ENCODE measurements around the gene PNMT.

Gene PNMT

DNA sequence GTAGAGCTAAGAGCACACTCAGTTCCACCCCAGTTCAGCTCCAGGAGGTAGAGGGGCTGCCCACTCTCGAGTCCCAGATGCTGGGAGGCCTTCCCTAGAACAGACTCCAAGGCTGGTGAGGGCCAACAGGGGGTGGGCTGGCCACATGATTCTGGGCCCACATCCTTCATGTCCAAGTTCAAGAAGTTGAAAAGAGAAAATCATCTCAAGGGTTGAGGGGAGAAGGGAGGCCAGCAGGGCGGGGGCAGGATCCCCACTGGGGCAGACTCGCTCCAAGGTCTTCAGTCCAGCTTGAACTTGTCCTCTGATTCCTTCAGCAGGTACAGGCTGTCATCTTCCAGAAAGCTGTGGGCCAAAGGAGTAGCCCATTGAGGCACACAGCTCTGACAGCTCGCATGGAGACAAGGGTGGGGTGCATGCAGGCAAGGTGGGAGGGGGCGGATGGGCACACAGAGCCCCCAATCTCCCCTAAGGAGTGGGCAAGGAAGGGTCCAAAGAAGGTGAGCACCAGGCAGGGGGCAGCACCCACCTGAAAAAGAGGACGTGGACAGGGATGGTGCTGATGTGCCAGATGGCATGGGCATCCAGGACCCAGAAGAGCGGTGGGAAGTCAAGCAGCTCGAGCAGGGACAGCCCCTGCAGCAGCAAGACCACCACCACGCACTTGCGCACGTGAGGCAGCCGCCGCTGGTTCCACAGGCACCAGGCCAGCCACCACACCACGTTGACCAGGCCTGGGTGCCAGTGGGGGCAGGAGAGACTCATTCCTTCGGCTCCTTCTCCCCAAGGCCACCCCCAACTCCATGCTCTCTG, 4.5 kb downstream of the PNMT start:
- no peaks in the 10 kb centered on the region for H3K36me3 ChIP-seq (ENCODE audit: insufficient read depth, low read length)
- no peak overlapping the region for H2AFZ ChIP-seq (ENCODE audit: low read length, unreplicated experiment)
- H3K27me3 ChIP-seq (ENCODE audit: insufficient read depth, low read length): peaks cover 9% of the 10 kb centered on the region; the same call in 1 of the 2 replicates
- H3K79me2 ChIP-seq (ENCODE audit: control insufficient read depth, insufficient read depth, low read length, unreplicated experiment): no peaks in the 10 kb centered on the region
- H3K4me1 ChIP-seq (ENCODE audit: control insufficient read depth, insufficient read depth, low read length, unreplicated experiment): peaks cover 4% of the 10 kb centered on the region
- H3K4me3 ChIP-seq (ENCODE audit: low read depth, low read length): no peak overlapping the region
- no peak overlapping the region for H3K27ac ChIP-seq (ENCODE audit: low read depth, low read length)

DNA sequence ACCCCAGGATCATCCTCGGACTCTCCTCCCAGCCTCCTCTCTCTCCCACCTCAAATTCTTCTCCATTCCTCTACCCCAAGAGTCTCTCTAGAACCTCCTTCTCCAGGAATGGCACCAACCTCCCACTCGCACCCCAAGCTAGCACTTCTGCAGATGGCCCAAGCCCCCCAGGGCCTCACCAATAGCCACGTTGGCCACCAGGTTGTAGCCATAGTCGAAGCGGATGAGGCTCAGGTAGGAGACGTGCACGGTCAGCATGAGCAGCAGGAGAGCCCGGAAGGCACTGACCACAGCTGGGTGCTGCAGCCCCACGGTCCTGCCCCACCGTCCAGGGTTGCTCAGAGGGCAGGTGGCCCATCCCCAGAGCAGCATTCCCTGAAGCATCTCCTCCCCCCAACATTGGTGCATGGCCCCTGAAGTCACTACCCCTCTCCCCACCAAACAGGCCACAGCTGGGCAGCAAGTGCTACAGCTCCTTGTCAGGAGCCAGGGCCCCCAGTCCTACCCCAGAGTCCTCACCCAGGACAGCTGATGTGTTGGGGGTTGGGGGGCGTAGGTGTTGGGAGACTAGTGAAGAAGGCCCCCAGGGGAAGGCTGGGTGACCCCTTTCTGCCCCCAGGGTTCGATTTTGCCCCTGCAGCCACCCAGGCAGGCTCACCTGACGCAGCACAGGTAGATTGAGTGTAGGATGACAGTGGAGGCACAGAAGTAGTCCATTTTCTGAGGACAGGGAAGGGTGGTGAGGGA, 5.3 kb downstream of the PNMT start:
- no peak overlapping the region for H2AFZ ChIP-seq (ENCODE audit: low read length, unreplicated experiment)
- H3K4me3 ChIP-seq (ENCODE audit: low read depth, low read length): no peak overlapping the region
- no peaks in the 10 kb centered on the region for H3K79me2 ChIP-seq (ENCODE audit: control insufficient read depth, insufficient read depth, low read length, unreplicated experiment)
- H3K27ac ChIP-seq (ENCODE audit: low read depth, low read length): no peak overlapping the region
- H3K27me3 ChIP-seq (ENCODE audit: insufficient read depth, low read length): peaks cover 8% of the 10 kb centered on the region; the same call in 1 of the 2 replicates
- H3K4me1 ChIP-seq (ENCODE audit: control insufficient read depth, insufficient read depth, low read length, unreplicated experiment): no peaks in the 10 kb centered on the region
- no peaks in the 10 kb centered on the region for H3K36me3 ChIP-seq (ENCODE audit: insufficient read depth, low read length)

DNA sequence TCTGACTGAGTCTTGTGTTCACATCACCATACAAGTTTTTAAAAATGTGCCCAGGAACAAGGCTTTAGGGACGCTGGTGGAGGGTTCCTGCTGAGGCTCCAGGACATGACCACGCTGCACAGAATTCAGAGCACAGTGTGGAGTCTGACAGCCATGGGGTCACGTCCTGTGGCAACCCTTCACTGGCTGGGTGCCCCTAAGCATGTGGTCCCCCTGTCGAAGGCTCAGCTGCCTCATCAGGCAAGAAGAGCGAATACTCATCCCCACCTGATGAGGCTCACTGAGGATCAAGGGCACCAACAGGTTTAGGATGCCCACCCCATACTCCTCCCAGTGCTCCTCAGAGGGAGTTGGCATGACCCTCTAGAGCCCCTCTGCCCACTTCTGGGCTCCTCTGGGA, 5.9 kb downstream of the PNMT start:
- H3K27me3 ChIP-seq (ENCODE audit: insufficient read depth, low read length): peaks cover 7% of the 10 kb centered on the region; the same call in 1 of the 2 replicates
- H3K79me2 ChIP-seq (ENCODE audit: control insufficient read depth, insufficient read depth, low read length, unreplicated experiment): no peaks in the 10 kb centered on the region
- H3K4me3 ChIP-seq (ENCODE audit: low read depth, low read length): no peak overlapping the region
- no peak overlapping the region for H3K27ac ChIP-seq (ENCODE audit: low read depth, low read length)
- no peaks in the 10 kb centered on the region for H3K4me1 ChIP-seq (ENCODE audit: control insufficient read depth, insufficient read depth, low read length, unreplicated experiment)
- no peaks in the 10 kb centered on the region for H3K36me3 ChIP-seq (ENCODE audit: insufficient read depth, low read length)
- H2AFZ ChIP-seq (ENCODE audit: low read length, unreplicated experiment): no peak overlapping the region

- no peaks in the 10 kb centered on the region for H3K4me1 ChIP-seq (ENCODE audit: control insufficient read depth, insufficient read depth, low read length, unreplicated experiment)
- H2AFZ ChIP-seq (ENCODE audit: low read length, unreplicated experiment): no peak overlapping the region
- H3K27ac ChIP-seq (ENCODE audit: low read depth, low read length): no peak overlapping the region
- no peaks in the 10 kb centered on the region for H3K79me2 ChIP-seq (ENCODE audit: control insufficient read depth, insufficient read depth, low read length, unreplicated experiment)
- H3K36me3 ChIP-seq (ENCODE audit: insufficient read depth, low read length): no peaks in the 10 kb centered on the region
- no peak overlapping the region for H3K4me3 ChIP-seq (ENCODE audit: low read depth, low read length)
- H3K27me3 ChIP-seq (ENCODE audit: insufficient read depth, low read length): 0 out of 2 replicates have a peak, but pooled peaks cover 3% of the 10 kb centered on the region
Measured at GRCh38 chr17:39674702-39675389, 6.6 kb downstream of the PNMT start.

DNA sequence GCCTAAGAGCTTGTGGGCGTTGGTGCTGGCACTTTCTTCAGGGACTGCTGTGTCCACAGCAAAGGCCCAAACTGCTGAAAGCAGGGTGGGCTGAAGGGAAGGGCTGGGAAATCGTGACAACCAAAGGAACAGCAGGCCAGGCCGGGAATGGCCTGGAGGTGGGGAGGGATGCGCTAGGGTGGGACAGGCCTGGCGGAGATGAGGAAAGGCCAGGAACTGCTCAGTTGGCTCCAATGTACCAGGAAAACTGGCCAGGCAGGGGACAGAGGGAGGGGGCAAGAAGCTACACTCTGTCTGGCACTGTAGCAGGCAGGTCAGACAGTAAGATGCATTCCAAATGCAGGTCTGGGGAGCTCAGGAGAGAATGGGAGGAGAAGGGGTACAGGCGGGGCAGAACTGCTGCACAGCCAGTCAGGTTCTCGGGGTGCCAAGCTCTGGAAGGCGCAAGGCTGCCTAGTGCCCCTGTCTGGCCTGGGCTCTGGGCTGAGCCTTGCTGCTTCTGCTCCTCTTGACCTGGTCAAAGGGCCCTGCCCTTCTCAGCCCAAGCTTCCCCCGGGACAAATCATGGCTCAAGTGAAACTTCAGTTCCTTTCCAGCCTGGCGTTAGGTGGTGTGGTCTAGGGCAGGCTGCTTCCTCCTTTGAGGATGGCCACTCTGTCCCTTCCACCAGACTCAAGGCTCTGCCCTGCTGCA, 7.3 kb downstream of the PNMT start:
- H3K79me2 ChIP-seq (ENCODE audit: control insufficient read depth, insufficient read depth, low read length, unreplicated experiment): no peaks in the 10 kb centered on the region
- H3K27ac ChIP-seq (ENCODE audit: low read depth, low read length): no peak overlapping the region
- H3K27me3 ChIP-seq (ENCODE audit: insufficient read depth, low read length): 0 out of 2 replicates have a peak, but pooled peaks cover 1% of the 10 kb centered on the region
- H2AFZ ChIP-seq (ENCODE audit: low read length, unreplicated experiment): no peak overlapping the region
- H3K36me3 ChIP-seq (ENCODE audit: insufficient read depth, low read length): no peaks in the 10 kb centered on the region
- H3K4me3 ChIP-seq (ENCODE audit: low read depth, low read length): no peak overlapping the region
- H3K4me1 ChIP-seq (ENCODE audit: control insufficient read depth, insufficient read depth, low read length, unreplicated experiment): no peaks in the 10 kb centered on the region

- Histone ChIP-seq H2AFZ (ENCODE audit: low read length, unreplicated experiment) (no peak overlapping the region), H3K27me3 (ENCODE audit: insufficient read depth, low read length) (no peaks in the 10 kb centered on the region), H3K4me3 (ENCODE audit: low read depth, low read length) (no peak overlapping the region), H3K27ac (ENCODE audit: low read depth, low read length) (no peak overlapping the region), H3K4me1 (ENCODE audit: control insufficient read depth, insufficient read depth, low read length, unreplicated experiment) (no peaks in the 10 kb centered on the region), H3K79me2 (ENCODE audit: control insufficient read depth, insufficient read depth, low read length, unreplicated experiment) (no peaks in the 10 kb centered on the region), H3K36me3 (ENCODE audit: insufficient read depth, low read length) (no peaks in the 10 kb centered on the region)
Measured at GRCh38 chr17:39676198-39676819, 8.1 kb downstream of the PNMT start.

GRCh38 chr17:39677072-39677471, 8.8 kb downstream of the PNMT start:
- H3K79me2 ChIP-seq (ENCODE audit: control insufficient read depth, insufficient read depth, low read length, unreplicated experiment): no peaks in the 10 kb centered on the region
- H3K4me3 ChIP-seq (ENCODE audit: low read depth, low read length): no peak overlapping the region
- no peaks in the 10 kb centered on the region for H3K36me3 ChIP-seq (ENCODE audit: insufficient read depth, low read length)
- no peaks in the 10 kb centered on the region for H3K27me3 ChIP-seq (ENCODE audit: insufficient read depth, low read length)
- H2AFZ ChIP-seq (ENCODE audit: low read length, unreplicated experiment): no peak overlapping the region
- H3K27ac ChIP-seq (ENCODE audit: low read depth, low read length): no peak overlapping the region
- no peaks in the 10 kb centered on the region for H3K4me1 ChIP-seq (ENCODE audit: control insufficient read depth, insufficient read depth, low read length, unreplicated experiment)

GRCh38 chr17:39677542-39678339, 9.5 kb downstream of the PNMT start:
- Histone ChIP-seq H3K27ac (ENCODE audit: low read depth, low read length) (no peak overlapping the region), H2AFZ (ENCODE audit: low read length, unreplicated experiment) (no peak overlapping the region), H3K27me3 (ENCODE audit: insufficient read depth, low read length) (no peaks in the 10 kb centered on the region), H3K36me3 (ENCODE audit: insufficient read depth, low read length) (no peaks in the 10 kb centered on the region), H3K79me2 (ENCODE audit: control insufficient read depth, insufficient read depth, low read length, unreplicated experiment) (no peaks in the 10 kb centered on the region), H3K4me3 (ENCODE audit: low read depth, low read length) (no peak overlapping the region), H3K4me1 (ENCODE audit: control insufficient read depth, insufficient read depth, low read length, unreplicated experiment) (no peaks in the 10 kb centered on the region)

DNA sequence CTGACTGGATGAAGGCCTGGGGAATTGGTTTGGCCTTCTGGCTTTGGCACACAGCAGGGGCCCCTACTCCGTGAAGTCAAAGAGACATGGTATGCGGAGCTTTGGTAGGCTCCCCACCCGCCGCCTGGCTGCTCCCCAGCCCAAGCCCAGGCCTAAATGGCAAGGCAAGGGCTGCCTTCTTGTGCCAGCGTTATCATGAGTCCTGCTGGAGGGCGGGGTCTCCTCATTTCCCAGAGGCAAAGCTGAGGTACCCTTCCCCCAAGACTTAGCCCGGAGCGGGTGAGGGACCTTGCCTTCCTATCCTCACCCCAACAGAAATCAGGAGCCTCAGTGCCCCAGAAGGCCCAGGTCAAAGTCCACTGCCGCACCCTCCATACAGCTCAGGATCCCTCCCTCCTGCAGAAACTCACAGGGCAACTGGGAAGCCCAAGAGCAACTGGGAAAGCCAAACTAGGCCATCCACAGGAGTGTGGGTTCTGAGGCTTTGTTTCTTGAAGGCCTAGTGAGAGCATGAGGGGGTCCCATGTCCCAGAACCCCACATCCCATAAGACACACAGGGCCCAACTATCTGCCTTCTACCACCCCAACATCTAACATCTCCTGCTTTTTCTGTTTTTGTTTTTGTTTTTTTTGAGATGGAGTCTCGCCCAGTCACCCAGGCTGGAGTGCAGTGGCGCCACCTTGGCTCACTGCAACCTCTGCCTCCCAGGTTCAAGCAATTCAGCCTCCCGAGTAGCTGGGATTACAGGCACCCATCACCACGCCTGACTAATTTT, 10.3 kb downstream of the PNMT start:
- H3K4me3 ChIP-seq (ENCODE audit: low read depth, low read length): no peak overlapping the region
- no peaks in the 10 kb centered on the region for H3K4me1 ChIP-seq (ENCODE audit: control insufficient read depth, insufficient read depth, low read length, unreplicated experiment)
- H3K27ac ChIP-seq (ENCODE audit: low read depth, low read length): no peak overlapping the region

More for the DNA sequence above, 10.3 kb downstream of the PNMT start:
- no peaks in the 10 kb centered on the region for H3K79me2 ChIP-seq (ENCODE audit: control insufficient read depth, insufficient read depth, low read length, unreplicated experiment)
- no peak overlapping the region for H2AFZ ChIP-seq (ENCODE audit: low read length, unreplicated experiment)
- H3K36me3 ChIP-seq (ENCODE audit: insufficient read depth, low read length): no peaks in the 10 kb centered on the region
- H3K27me3 ChIP-seq (ENCODE audit: insufficient read depth, low read length): no peaks in the 10 kb centered on the region
